Measurements from ENCODE around the gene CAMTA1. TPM values are rescaled to one million over a fixed set of nuclear protein-coding genes. Genes with fewer than 3 reads are reported as not detected.

The CAMTA1 gene
- total RNA-seq, 1 donor from 2014 or later: 268 TPM

DNA sequence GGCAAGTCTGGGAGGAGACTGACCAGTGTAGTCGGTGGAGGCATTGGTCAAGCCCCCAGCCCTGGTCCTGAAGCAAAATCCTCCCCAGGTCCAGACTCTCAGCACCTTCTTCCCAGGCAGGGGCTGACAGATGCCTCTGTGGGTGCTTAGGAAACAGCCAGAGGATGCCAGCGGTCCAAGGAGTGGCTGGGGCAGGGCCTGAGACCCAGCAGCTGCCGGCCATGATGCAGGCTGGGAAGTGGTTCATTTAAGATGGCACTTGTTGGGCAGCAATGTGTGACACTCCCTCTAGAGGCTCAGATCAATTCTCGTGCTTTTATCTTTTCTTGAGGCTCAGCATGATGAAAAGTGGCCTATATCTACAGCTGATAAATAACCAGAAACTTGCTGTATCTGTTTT is 820.8 kb downstream of the CAMTA1 start:
- no peaks in the 10 kb centered on the region for H3K27me3 ChIP-seq
- Mint-ChIP-seq H3K4me3 (no peak overlapping the region), H3K27ac (no peak overlapping the region), H3K4me1 (peaks cover 9% of the 10 kb centered on the region), H3K36me3 (no peaks in the 10 kb centered on the region), H3K27me3 (ENCODE audit: insufficient read depth, low read depth) (peaks cover 4% of the 10 kb centered on the region), H3K9me3 (peaks cover 9% of the 10 kb centered on the region)
- peaks cover 6% of the 10 kb centered on the region for H3K4me1 ChIP-seq
- no peaks in the 10 kb centered on the region for H3F3A ChIP-seq (ENCODE audit: low read depth)
- no peak overlapping the region for H3K4me3 ChIP-seq
- no peak for DNase-seq (ENCODE audit: low spot score)
- no peak overlapping the region for H2AFZ ChIP-seq (replicated peaks)
- H3K9me3 ChIP-seq (ENCODE audit: low read depth): no peaks in the 10 kb centered on the region
- no peak for TF ChIP-seq EZH2 (IDR thresholded peaks at IDR 0.05)
- TF ChIP-seq, protein P1, sequence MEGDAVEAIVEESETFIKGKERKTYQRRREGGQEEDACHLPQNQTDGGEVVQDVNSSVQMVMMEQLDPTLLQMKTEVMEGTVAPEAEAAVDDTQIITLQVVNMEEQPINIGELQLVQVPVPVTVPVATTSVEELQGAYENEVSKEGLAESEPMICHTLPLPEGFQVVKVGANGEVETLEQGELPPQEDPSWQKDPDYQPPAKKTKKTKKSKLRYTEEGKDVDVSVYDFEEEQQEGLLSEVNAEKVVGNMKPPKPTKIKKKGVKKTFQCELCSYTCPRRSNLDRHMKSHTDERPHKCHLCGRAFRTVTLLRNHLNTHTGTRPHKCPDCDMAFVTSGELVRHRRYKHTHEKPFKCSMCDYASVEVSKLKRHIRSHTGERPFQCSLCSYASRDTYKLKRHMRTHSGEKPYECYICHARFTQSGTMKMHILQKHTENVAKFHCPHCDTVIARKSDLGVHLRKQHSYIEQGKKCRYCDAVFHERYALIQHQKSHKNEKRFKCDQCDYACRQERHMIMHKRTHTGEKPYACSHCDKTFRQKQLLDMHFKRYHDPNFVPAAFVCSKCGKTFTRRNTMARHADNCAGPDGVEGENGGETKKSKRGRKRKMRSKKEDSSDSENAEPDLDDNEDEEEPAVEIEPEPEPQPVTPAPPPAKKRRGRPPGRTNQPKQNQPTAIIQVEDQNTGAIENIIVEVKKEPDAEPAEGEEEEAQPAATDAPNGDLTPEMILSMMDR (IDR thresholded peaks at IDR 0.05): no peak
- TF ChIP-seq EZH2phosphoT487 (IDR thresholded peaks at IDR 0.05): no peak
- no peak overlapping the region for H3K9ac ChIP-seq
- no peak overlapping the region for H3K4me2 ChIP-seq
- H3K27ac ChIP-seq: no peak overlapping the region
- no peaks in the 10 kb centered on the region for H3K79me2 ChIP-seq (ENCODE audit: low read depth)
- no peaks in the 10 kb centered on the region for H4K20me1 ChIP-seq (ENCODE audit: low read depth)
- no peaks in the 10 kb centered on the region for H3K36me3 ChIP-seq

DNA sequence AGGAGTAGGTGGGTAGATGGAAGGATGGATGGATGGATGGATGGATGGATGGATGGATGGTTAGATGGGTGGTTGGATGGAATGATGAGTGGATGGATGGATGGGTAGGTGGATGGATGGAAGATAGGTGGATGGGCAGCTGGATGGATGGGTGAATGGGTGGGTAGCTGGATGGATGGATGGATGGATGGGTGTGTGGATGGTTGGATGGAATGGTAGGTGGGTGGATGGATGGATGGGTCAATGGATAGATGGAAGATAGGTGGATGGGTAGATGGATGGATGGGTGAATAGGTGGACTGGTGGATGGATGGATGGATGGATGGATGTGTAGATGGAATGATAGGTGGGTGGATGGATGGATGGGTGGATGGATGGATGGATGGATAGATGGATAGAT is 821.8 kb downstream of the CAMTA1 start:
- Histone ChIP-seq H4K20me1 (ENCODE audit: low read depth) (no peaks in the 10 kb centered on the region), H3K9ac (no peak overlapping the region), H3K4me1 (peaks cover 6% of the 10 kb centered on the region), H3K4me3 (no peak overlapping the region), H3F3A (ENCODE audit: low read depth) (no peaks in the 10 kb centered on the region), H3K27ac (no peak overlapping the region), H3K9me3 (ENCODE audit: low read depth) (no peaks in the 10 kb centered on the region), H3K4me2 (no peak overlapping the region), H3K27me3 (no peaks in the 10 kb centered on the region), H3K36me3 (no peaks in the 10 kb centered on the region), H3K79me2 (ENCODE audit: low read depth) (no peaks in the 10 kb centered on the region), H2AFZ (replicated peaks) (no peak overlapping the region)
- Mint-ChIP-seq H3K27me3 (ENCODE audit: insufficient read depth, low read depth) (peaks cover 4% of the 10 kb centered on the region), H3K36me3 (no peaks in the 10 kb centered on the region), H3K4me1 (peaks cover 9% of the 10 kb centered on the region), H3K9me3 (peaks cover 9% of the 10 kb centered on the region), H3K27ac (no peak overlapping the region), H3K4me3 (no peak overlapping the region)
- TF ChIP-seq EZH2 (IDR thresholded peaks at IDR 0.05): no peak
- DNase-seq (ENCODE audit: low spot score): no peak

DNA sequence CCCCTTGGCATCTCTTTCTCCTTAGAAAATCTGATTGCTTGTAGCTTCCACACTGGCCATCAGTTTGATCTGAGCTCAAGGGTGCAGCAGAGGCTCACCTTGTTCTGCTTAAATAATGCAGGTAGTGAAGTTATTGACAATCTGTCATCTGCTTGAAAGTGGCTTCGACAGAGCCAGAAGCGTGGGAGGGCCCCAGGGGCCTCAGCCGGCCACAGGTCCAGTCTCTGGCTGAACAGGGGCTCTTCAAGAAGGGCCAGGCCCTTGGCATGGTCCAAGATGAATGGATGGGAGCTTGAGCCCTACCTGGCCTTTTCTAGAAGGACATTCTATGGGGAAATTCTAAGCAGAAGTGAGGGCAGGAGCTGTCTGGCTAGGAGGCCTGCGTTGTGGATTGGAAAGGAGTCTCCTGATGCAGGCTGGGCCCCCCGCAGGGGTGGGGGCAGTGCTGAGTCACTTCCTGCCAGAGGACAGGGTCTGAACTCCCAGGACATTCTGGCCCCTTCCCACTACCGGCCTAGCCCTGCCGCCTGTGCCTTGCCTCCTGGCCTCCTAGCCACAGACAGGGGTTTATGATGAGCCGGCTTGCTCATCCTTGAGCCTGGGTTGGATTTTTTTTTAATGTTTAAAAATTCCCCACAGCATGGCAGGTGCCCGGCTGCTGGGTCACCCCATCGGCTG is 823.5 kb downstream of the CAMTA1 start:
- Histone ChIP-seq H3K9ac (no peak overlapping the region), H3K36me3 (no peaks in the 10 kb centered on the region), H3K4me1 (peaks cover 6% of the 10 kb centered on the region), H3K27me3 (no peaks in the 10 kb centered on the region), H3K4me2 (no peak overlapping the region), H2AFZ (replicated peaks) (no peak overlapping the region), H3K27ac (no peak overlapping the region), H3K4me3 (no peak overlapping the region), H4K20me1 (ENCODE audit: low read depth) (no peaks in the 10 kb centered on the region), H3K79me2 (ENCODE audit: low read depth) (no peaks in the 10 kb centered on the region), H3F3A (ENCODE audit: low read depth) (no peaks in the 10 kb centered on the region), H3K9me3 (ENCODE audit: low read depth) (no peaks in the 10 kb centered on the region)
- H3K9me3 Mint-ChIP-seq: peaks cover 6% of the 10 kb centered on the region
- H3K4me1 Mint-ChIP-seq: peaks cover 9% of the 10 kb centered on the region
- H3K27me3 Mint-ChIP-seq (ENCODE audit: insufficient read depth, low read depth): peaks cover 4% of the 10 kb centered on the region
- no peak for TF ChIP-seq EZH2 (IDR thresholded peaks at IDR 0.05)
- TF ChIP-seq, protein P1 (IDR thresholded peaks at IDR 0.05): no peak
- no peak overlapping the region for H3K4me3 Mint-ChIP-seq
- H3K36me3 Mint-ChIP-seq: no peaks in the 10 kb centered on the region
- H3K27ac Mint-ChIP-seq: peak overlapping the region; percentile 42
- no peak for DNase-seq (ENCODE audit: low spot score)

DNA sequence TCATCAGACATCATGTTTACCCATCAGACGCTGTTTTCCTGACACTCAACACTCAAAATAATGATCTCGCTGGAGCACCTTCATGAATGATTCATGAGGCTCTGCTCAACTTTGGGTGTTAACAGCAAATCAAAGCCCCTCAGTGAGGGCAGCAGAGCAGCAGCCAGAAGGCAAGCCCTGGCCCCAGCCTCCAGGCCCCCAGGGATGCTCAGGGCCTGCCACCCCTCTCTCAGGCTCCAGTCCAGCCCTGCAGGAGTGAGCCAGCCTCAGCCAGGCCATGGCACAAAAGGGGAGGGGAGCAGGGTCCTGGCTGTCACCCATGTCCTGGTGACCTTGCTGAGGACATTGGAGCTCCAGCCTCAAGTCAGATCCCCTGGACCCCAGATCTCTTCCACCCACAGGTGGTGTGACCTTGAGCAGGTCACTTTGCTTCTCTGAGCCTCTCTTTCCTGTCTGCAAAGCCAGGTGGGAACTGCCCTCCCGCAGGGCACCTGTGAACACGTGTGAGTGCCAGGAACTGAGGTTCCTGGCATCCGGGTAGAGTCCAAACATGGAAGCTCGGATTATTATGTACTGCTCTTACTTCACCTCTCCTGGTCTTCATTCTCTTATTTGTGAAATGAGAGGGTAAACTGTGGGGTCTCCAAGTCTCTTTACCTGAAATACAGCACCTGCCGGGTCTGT is 824.2 kb downstream of the CAMTA1 start:
- no peak overlapping the region for H3K27ac ChIP-seq
- no peaks in the 10 kb centered on the region for H4K20me1 ChIP-seq (ENCODE audit: low read depth)
- H3K4me3 Mint-ChIP-seq: no peak overlapping the region
- no peak overlapping the region for H2AFZ ChIP-seq (replicated peaks)
- peaks cover 9% of the 10 kb centered on the region for H3K4me1 Mint-ChIP-seq
- no peak overlapping the region for H3K9ac ChIP-seq
- no peaks in the 10 kb centered on the region for H3K36me3 Mint-ChIP-seq
- H3K27me3 ChIP-seq: no peaks in the 10 kb centered on the region
- TF ChIP-seq EZH2phosphoT487 (IDR thresholded peaks at IDR 0.05) (no peak), EZH2 (IDR thresholded peaks at IDR 0.05) (no peak)
- TF ChIP-seq, protein P1 (IDR thresholded peaks at IDR 0.05): no peak
- peaks cover 4% of the 10 kb centered on the region for H3K27me3 Mint-ChIP-seq (ENCODE audit: insufficient read depth, low read depth)
- DNase-seq (ENCODE audit: low spot score): no peak
- no peak overlapping the region for H3K4me3 ChIP-seq
- H3K4me1 ChIP-seq: peaks cover 6% of the 10 kb centered on the region
- H3K9me3 ChIP-seq (ENCODE audit: low read depth): no peaks in the 10 kb centered on the region
- H3F3A ChIP-seq (ENCODE audit: low read depth): no peaks in the 10 kb centered on the region
- H3K36me3 ChIP-seq: no peaks in the 10 kb centered on the region
- no peaks in the 10 kb centered on the region for H3K79me2 ChIP-seq (ENCODE audit: low read depth)
- peaks cover 6% of the 10 kb centered on the region for H3K9me3 Mint-ChIP-seq
- no peak overlapping the region for H3K27ac Mint-ChIP-seq
- no peak overlapping the region for H3K4me2 ChIP-seq

Data from neural progenitor cell (in vitro differentiated cells).